ENCODE data around the gene FAM170B.

GRCh38 chr10:49108656-49109055 is 25.2 kb downstream of the FAM170B start:
- no peak for TF ChIP-seq ATF6 (CRISPR knock-in tag; IDR thresholded peaks at IDR 0.05)
- no peak for TF ChIP-seq CTCF (IDR thresholded peaks at IDR 0.05)
- no peak for TF ChIP-seq ATF2 (CRISPR knock-in tag; IDR thresholded peaks at IDR 0.05; ENCODE audit: borderline replicate concordance, low read depth)
- TF ChIP-seq, protein P1, sequence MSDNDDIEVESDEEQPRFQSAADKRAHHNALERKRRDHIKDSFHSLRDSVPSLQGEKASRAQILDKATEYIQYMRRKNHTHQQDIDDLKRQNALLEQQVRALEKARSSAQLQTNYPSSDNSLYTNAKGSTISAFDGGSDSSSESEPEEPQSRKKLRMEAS (CRISPR knock-in tag; IDR thresholded peaks at IDR 0.05), result no peak
- TF ChIP-seq NFATC4 (CRISPR knock-in tag; IDR thresholded peaks at IDR 0.05), result no peak
- no peak for TF ChIP-seq CREB1 (CRISPR knock-in tag; IDR thresholded peaks at IDR 0.05)
- no peak for TF ChIP-seq AFF4 (CRISPR knock-in tag; IDR thresholded peaks at IDR 0.05; ENCODE audit: borderline replicate concordance)
- no peak for TF ChIP-seq SP1 (CRISPR knock-in tag; conservative IDR thresholded peaks at IDR 0.05)
- TF ChIP-seq ESRRA (CRISPR knock-in tag; IDR thresholded peaks at IDR 0.05; ENCODE audit: borderline replicate concordance), result no peak
